CD4-positive, CD25-positive, alpha-beta regulatory T cell (primary cell): ENCODE measurements around the gene TPRG1. TPM values are rescaled to one million over a fixed set of nuclear protein-coding genes. Genes with fewer than 3 reads are reported as not detected.
A peak's percentile ranks its signal among the peaks of the same experiment; 100 is the strongest.

Experiments used
- ATAC-seq, 2 donors: fragments of 150-1000 bp; cut with Tn5 transposase; one replicate each; pipeline ENCODE4 v1.10.0; 2021; ENCODE audit warnings: low read depth in 2 of 2, moderate number of reproducible peaks in 2 of 2, moderate library complexity in 1 of 2
- DNase-seq, 3 donors: peaks; one replicate each; pipeline versions ENCODE4 v3.0.0 to v3.0.0-alpha.2; 2012 to 2022; ENCODE audit warnings: mixed read lengths in 1 of 3
- H3K27ac ChIP-seq: one replicate; pipeline ENCODE4 v1.7.0; 2013; ENCODE audit warnings: mild to moderate bottlenecking, low read length; ENCODE audit not compliant: insufficient read depth, poor library complexity, severe bottlenecking
- H3K27me3 ChIP-seq: one replicate; pipeline ENCODE4 v1.7.0; 2013; ENCODE audit warnings: low read length; ENCODE audit not compliant: control insufficient read depth, insufficient read depth
- H3K36me3 ChIP-seq: one replicate; pipeline ENCODE4 v1.7.0; 2013; ENCODE audit warnings: mild to moderate bottlenecking, low read length, moderate library complexity; ENCODE audit not compliant: control insufficient read depth, insufficient read depth
- H3K4me1 ChIP-seq: 2 replicates; pipeline ENCODE4 v1.7.0; 2013; ENCODE audit warnings: mild to moderate bottlenecking, low read length; ENCODE audit not compliant: insufficient read depth, control insufficient read depth, poor library complexity, severe bottlenecking
- H3K4me3 ChIP-seq: one replicate; pipeline ENCODE4 v1.7.0; 2013; ENCODE audit warnings: low read depth, mild to moderate bottlenecking, low read length, moderate library complexity
- H3K9me3 ChIP-seq, 2 experiments: 1 replicate in 1 of 2; 2 replicates in 1 of 2; pipeline ENCODE4 v1.7.0; 2013; ENCODE audit warnings: low read length in 2 of 2, mild to moderate bottlenecking in 1 of 2, moderate library complexity in 1 of 2; ENCODE audit not compliant: control insufficient read depth in 2 of 2
- H3K27ac Mint-ChIP-seq, 3 donors: one replicate each; pipeline ENCODE4 v1.8.0; 2020 to 2022; ENCODE audit warnings: mild to moderate bottlenecking in 3 of 3, mixed read lengths in 3 of 3, moderate library complexity in 2 of 3
- H3K27me3 Mint-ChIP-seq: one replicate; pipeline ENCODE4 v1.8.0; 2022; ENCODE audit warnings: mild to moderate bottlenecking, mixed read lengths
- H3K36me3 Mint-ChIP-seq: one replicate; pipeline ENCODE4 v1.8.0; 2020; ENCODE audit warnings: mixed read lengths
- H3K4me1 Mint-ChIP-seq, 4 donors: one replicate each; pipeline ENCODE4 v1.8.0; 2020 to 2022; ENCODE audit warnings: mixed read lengths in 4 of 4, mild to moderate bottlenecking in 1 of 4
- H3K4me3 Mint-ChIP-seq, 4 donors: one replicate each; pipeline ENCODE4 v1.8.0; 2020 to 2022; ENCODE audit warnings: mild to moderate bottlenecking in 4 of 4, mixed read lengths in 4 of 4, moderate library complexity in 3 of 4
- H3K9me3 Mint-ChIP-seq, 7 donors: one replicate each; pipeline ENCODE4 v1.8.0; 2020 to 2022; ENCODE audit warnings: mixed read lengths in 7 of 7, mild to moderate bottlenecking in 3 of 7, moderate library complexity in 2 of 7
- polyA plus RNA-seq, 4 donors: library from polyadenylated mRNA; unstranded; fragments of 300-500 nt; fragmentation: Illumina TruSeq; gene quantifications; one replicate each; pipeline ENCODE4 v1.2.3, GENCODE V29; 2021
- total RNA-seq: library from RNA; stranded (reverse); gene quantifications from one replicate; pipeline ENCODE4 v1.2.3, GENCODE V29; 2022

Gene TPRG1
- total and polyA plus RNA-seq, 5 donors from 2014 or later = 1.5 to 10.8 (median 3.8) TPM

- H3K9me3 ChIP-seq = peaks cover 17 to 20% of the 10 kb centered on the region in 2 experiments
- no peaks in the 10 kb centered on the region for H3K4me1 Mint-ChIP-seq
- H3K9me3 Mint-ChIP-seq = peaks cover 0 to 29% (median 9%) of the 10 kb centered on the region in 7 donors
- no peak for DNase-seq
- H3K27ac ChIP-seq = no peak overlapping the region
- H3K36me3 ChIP-seq = no peaks in the 10 kb centered on the region
- no peaks in the 10 kb centered on the region for H3K4me1 ChIP-seq
- H3K4me3 ChIP-seq = no peak overlapping the region
- H3K27me3 ChIP-seq = peaks cover 1% of the 10 kb centered on the region
- peak overlapping the region in 1 of 4 donors; percentile 17 for H3K4me3 Mint-ChIP-seq
- ATAC-seq = no peak
- no peak overlapping the region for H3K27ac Mint-ChIP-seq
- peaks cover 6% of the 10 kb centered on the region for H3K27me3 Mint-ChIP-seq
- H3K36me3 Mint-ChIP-seq = no peaks in the 10 kb centered on the region
These were observed 16.7 kb downstream of the TPRG1 start for GRCh38 chr3:189188466-189188865.

GRCh38 chr3:189192725-189193124 is 21.0 kb downstream of the TPRG1 start:
- H3K36me3 Mint-ChIP-seq = peaks cover 3% of the 10 kb centered on the region
- Histone ChIP-seq H3K27me3 (peaks cover 7% of the 10 kb centered on the region), H3K27ac (no peak overlapping the region), H3K36me3 (no peaks in the 10 kb centered on the region), H3K4me3 (no peak overlapping the region), H3K9me3 (peaks cover 34 to 46% of the 10 kb centered on the region in 2 experiments), H3K4me1 (no peaks in the 10 kb centered on the region)
- ATAC-seq (no peak), DNase-seq (no peak)
- H3K27me3 Mint-ChIP-seq = peaks cover 6% of the 10 kb centered on the region
- no peaks in the 10 kb centered on the region for H3K4me1 Mint-ChIP-seq
- peaks cover 0 to 40% (median 19%) of the 10 kb centered on the region in 7 donors for H3K9me3 Mint-ChIP-seq
- no peak overlapping the region for H3K4me3 Mint-ChIP-seq
- no peak overlapping the region for H3K27ac Mint-ChIP-seq

GRCh38 chr3:189195302-189195701 is 23.5 kb downstream of the TPRG1 start:
- ATAC-seq (no peak), DNase-seq (no peak)
- peaks cover 0 to 45% (median 20%) of the 10 kb centered on the region in 7 donors for H3K9me3 Mint-ChIP-seq
- H3K36me3 Mint-ChIP-seq = peaks cover 3% of the 10 kb centered on the region
- H3K27ac Mint-ChIP-seq = no peak overlapping the region
- H3K27me3 Mint-ChIP-seq = peaks cover 10% of the 10 kb centered on the region
- Histone ChIP-seq H3K36me3 (no peaks in the 10 kb centered on the region), H3K4me3 (no peak overlapping the region), H3K27ac (no peak overlapping the region), H3K27me3 (peaks cover 8% of the 10 kb centered on the region), H3K4me1 (no peaks in the 10 kb centered on the region), H3K9me3 (peaks cover 34 to 46% of the 10 kb centered on the region in 2 experiments)
- H3K4me3 Mint-ChIP-seq = no peak overlapping the region
- H3K4me1 Mint-ChIP-seq = peaks cover 0 to 5% (median 0%) of the 10 kb centered on the region in 4 donors

GRCh38 chr3:189202106-189202505 is 30.3 kb downstream of the TPRG1 start:
- H3K36me3 Mint-ChIP-seq = no peaks in the 10 kb centered on the region
- no peak overlapping the region for H3K4me3 Mint-ChIP-seq
- H3K27me3 Mint-ChIP-seq = peaks cover 26% of the 10 kb centered on the region
- DNase-seq (no peak), ATAC-seq (no peak)
- Histone ChIP-seq H3K27ac (no peak overlapping the region), H3K27me3 (peaks cover 4% of the 10 kb centered on the region), H3K4me1 (no peaks in the 10 kb centered on the region), H3K36me3 (no peaks in the 10 kb centered on the region), H3K4me3 (no peak overlapping the region), H3K9me3 (peaks cover 0 to under 1% of the 10 kb centered on the region in 2 experiments)
- peaks cover 0 to 5% (median 0%) of the 10 kb centered on the region in 4 donors for H3K4me1 Mint-ChIP-seq
- H3K9me3 Mint-ChIP-seq = peaks cover 0 to 9% (median 6%) of the 10 kb centered on the region in 7 donors
- H3K27ac Mint-ChIP-seq = no peak overlapping the region

- Histone ChIP-seq H3K4me1 (no peaks in the 10 kb centered on the region), H3K27me3 (peaks cover 3% of the 10 kb centered on the region), H3K36me3 (no peaks in the 10 kb centered on the region), H3K27ac (no peak overlapping the region), H3K4me3 (no peak overlapping the region), H3K9me3 (no peaks in the 10 kb centered on the region)
- H3K36me3 Mint-ChIP-seq = no peaks in the 10 kb centered on the region
- DNase-seq = no peak
- H3K4me3 Mint-ChIP-seq = no peak overlapping the region
- H3K9me3 Mint-ChIP-seq = peaks cover 0 to 8% (median 4%) of the 10 kb centered on the region in 7 donors
- H3K4me1 Mint-ChIP-seq = peaks cover 0 to 5% (median 0%) of the 10 kb centered on the region in 4 donors
- peaks cover 24% of the 10 kb centered on the region for H3K27me3 Mint-ChIP-seq
- no peak overlapping the region for H3K27ac Mint-ChIP-seq
- ATAC-seq = no peak
These were observed 30.8 kb downstream of the TPRG1 start for GRCh38 chr3:189202583-189202982.

- H3K9me3 Mint-ChIP-seq = peaks cover 0 to 3% (median 0%) of the 10 kb centered on the region in 7 donors
- no peaks in the 10 kb centered on the region for H3K36me3 Mint-ChIP-seq
- no peaks in the 10 kb centered on the region for H3K4me1 ChIP-seq
- ATAC-seq = no peak
- no peaks in the 10 kb centered on the region for H3K36me3 ChIP-seq
- DNase-seq = no peak
- no peaks in the 10 kb centered on the region for H3K4me1 Mint-ChIP-seq
- H3K4me3 Mint-ChIP-seq = no peak overlapping the region
- no peak overlapping the region for H3K27ac ChIP-seq
- no peaks in the 10 kb centered on the region for H3K9me3 ChIP-seq
- peaks cover 20% of the 10 kb centered on the region for H3K27me3 Mint-ChIP-seq
- no peak overlapping the region for H3K27ac Mint-ChIP-seq
- H3K27me3 ChIP-seq = no peaks in the 10 kb centered on the region
- no peak overlapping the region for H3K4me3 ChIP-seq
These were observed 32.5 kb downstream of the TPRG1 start for GRCh38 chr3:189204167-189204866.

- no peaks in the 10 kb centered on the region for H3K36me3 Mint-ChIP-seq
- no peak overlapping the region for H3K27ac Mint-ChIP-seq
These were observed 33.2 kb downstream of the TPRG1 start for GRCh38 chr3:189204937-189205336.

GRCh38 chr3:189210251-189210770 is 38.5 kb downstream of the TPRG1 start:
- DNase-seq = no peak
- H3K4me3 ChIP-seq = no peak overlapping the region
- no peaks in the 10 kb centered on the region for H3K4me1 ChIP-seq
- ATAC-seq = no peak
- no peak overlapping the region for H3K27ac Mint-ChIP-seq
- no peaks in the 10 kb centered on the region for H3K9me3 ChIP-seq
- H3K9me3 Mint-ChIP-seq = peaks cover 0 to 3% (median 0%) of the 10 kb centered on the region in 7 donors
- peaks cover 14% of the 10 kb centered on the region for H3K27me3 Mint-ChIP-seq
- no peak overlapping the region for H3K4me3 Mint-ChIP-seq
- H3K36me3 ChIP-seq = no peaks in the 10 kb centered on the region
- H3K36me3 Mint-ChIP-seq = no peaks in the 10 kb centered on the region
- H3K4me1 Mint-ChIP-seq = no peaks in the 10 kb centered on the region
- no peaks in the 10 kb centered on the region for H3K27me3 ChIP-seq
- no peak overlapping the region for H3K27ac ChIP-seq

More at GRCh38 chr3:189204937-189205336, 33.2 kb downstream of the TPRG1 start:
- no peaks in the 10 kb centered on the region for H3K4me1 Mint-ChIP-seq
- no peak overlapping the region for H3K4me3 Mint-ChIP-seq
- H3K4me1 ChIP-seq = no peaks in the 10 kb centered on the region
- H3K27me3 ChIP-seq = no peaks in the 10 kb centered on the region
- no peak overlapping the region for H3K27ac ChIP-seq
- peaks cover 26% of the 10 kb centered on the region for H3K27me3 Mint-ChIP-seq
- H3K36me3 ChIP-seq = no peaks in the 10 kb centered on the region
- peaks cover 0 to 3% (median 0%) of the 10 kb centered on the region in 7 donors for H3K9me3 Mint-ChIP-seq
- DNase-seq = no peak
- no peak for ATAC-seq
- H3K4me3 ChIP-seq = no peak overlapping the region
- H3K9me3 ChIP-seq = no peaks in the 10 kb centered on the region
